ENCODE data around the gene KRT33B.

DNA sequence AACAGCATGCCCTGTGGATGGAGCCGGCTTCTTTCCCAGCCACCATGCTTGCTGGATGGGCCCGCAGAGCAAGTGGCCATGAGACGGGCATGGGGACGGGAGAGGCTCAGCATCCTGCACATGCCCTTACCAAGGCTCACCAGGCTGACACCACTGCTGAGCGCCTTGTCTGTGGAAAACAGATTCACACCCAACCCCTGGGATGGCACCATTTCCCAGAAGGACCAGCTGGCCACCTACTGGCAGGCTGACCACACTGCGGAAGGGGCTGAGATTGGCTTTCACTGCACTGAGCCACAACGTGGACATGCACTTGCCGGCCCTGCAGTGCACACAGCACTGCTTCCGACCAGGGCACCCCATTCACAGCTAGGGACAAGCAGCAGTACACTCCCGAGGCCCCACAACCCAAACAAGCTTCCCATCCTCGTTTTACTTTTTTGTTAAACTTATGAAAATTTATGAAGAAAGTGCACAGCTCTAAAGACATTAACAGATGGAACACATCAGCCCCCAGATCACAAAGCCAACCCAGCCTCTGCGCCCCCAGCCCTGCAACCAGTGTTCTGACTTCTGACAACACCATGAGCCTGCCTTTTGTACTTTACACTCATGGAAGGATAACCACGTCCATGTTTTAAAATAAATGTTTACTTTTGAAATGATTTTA is 40.2 kb downstream of the KRT33B start:
- TF ChIP-seq, protein P1, sequence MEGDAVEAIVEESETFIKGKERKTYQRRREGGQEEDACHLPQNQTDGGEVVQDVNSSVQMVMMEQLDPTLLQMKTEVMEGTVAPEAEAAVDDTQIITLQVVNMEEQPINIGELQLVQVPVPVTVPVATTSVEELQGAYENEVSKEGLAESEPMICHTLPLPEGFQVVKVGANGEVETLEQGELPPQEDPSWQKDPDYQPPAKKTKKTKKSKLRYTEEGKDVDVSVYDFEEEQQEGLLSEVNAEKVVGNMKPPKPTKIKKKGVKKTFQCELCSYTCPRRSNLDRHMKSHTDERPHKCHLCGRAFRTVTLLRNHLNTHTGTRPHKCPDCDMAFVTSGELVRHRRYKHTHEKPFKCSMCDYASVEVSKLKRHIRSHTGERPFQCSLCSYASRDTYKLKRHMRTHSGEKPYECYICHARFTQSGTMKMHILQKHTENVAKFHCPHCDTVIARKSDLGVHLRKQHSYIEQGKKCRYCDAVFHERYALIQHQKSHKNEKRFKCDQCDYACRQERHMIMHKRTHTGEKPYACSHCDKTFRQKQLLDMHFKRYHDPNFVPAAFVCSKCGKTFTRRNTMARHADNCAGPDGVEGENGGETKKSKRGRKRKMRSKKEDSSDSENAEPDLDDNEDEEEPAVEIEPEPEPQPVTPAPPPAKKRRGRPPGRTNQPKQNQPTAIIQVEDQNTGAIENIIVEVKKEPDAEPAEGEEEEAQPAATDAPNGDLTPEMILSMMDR (IDR thresholded peaks at IDR 0.05 in 4 of 5, conservative IDR thresholded peaks at IDR 0.05 in 1 of 5) = peak in 3 of 5 experiments; percentile 17 to 25 (median 23)
- TF ChIP-seq POLR2A (IDR thresholded peaks at IDR 0.05) = no peak

Data from gastrocnemius medialis (tissue), 4 donors.